GM13977 (cell line): ENCODE results near the gene SLAMF1.

Experiments
- DNase-seq: peaks from one replicate; pipeline ENCODE4 v3.0.0; 2012; ENCODE audit warnings: low spot score
- in situ Hi-C: fragments of 300-500 bp; cut with MboI; formaldehyde crosslinking; loops from one replicate; pipeline ENCODE4 v1.12.0; 2022; ENCODE audit warnings: low sequenced_read_pairs, low pct_unique_long_range_greater_than_20kb, mixed read lengths, inconsistent platforms; ENCODE audit not compliant: unreplicated experiment
- TF ChIP-seq, protein P1 (sequence below): IDR thresholded peaks from 2 replicates; pipeline ENCODE4 v1.5.1; 2012; ENCODE audit warnings: mild to moderate bottlenecking, control low read depth; ENCODE audit not compliant: insufficient read depth; ENCODE audit errors: extremely low read depth, missing control alignments

SLAMF1 gene

DNA sequence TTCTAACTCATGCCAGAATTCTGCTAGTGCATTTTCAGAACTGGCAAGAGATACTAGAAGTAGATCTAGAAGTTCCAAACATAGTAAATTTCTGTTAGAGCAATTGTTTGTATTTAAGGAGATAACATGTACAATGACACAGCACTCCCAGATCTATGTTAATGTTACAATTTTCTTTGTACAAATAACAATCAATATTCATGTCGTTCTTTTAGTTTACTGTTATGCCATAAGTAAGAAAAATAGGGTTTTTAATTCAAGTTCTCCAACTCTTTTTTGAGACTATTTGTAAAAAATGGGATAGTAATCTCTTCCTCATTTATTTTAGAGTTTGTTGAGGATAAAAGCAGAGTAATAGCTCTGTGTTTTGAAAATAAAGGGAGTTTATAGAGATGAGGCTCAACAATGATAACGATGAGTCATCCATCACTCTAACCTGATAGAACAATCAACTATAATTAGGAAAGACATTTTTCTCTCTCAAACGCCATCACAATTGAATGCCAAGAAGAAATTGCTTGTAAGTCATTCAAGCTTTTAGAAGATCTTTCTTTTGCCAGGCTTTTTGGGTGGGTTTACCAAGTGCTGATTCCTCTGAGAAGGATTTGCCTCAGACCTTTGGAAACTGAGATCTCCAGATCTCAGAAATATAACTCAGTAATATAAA is 68.2 kb downstream of the SLAMF1 start:
- in situ Hi-C loops = no loop called here
- TF ChIP-seq, protein P1, sequence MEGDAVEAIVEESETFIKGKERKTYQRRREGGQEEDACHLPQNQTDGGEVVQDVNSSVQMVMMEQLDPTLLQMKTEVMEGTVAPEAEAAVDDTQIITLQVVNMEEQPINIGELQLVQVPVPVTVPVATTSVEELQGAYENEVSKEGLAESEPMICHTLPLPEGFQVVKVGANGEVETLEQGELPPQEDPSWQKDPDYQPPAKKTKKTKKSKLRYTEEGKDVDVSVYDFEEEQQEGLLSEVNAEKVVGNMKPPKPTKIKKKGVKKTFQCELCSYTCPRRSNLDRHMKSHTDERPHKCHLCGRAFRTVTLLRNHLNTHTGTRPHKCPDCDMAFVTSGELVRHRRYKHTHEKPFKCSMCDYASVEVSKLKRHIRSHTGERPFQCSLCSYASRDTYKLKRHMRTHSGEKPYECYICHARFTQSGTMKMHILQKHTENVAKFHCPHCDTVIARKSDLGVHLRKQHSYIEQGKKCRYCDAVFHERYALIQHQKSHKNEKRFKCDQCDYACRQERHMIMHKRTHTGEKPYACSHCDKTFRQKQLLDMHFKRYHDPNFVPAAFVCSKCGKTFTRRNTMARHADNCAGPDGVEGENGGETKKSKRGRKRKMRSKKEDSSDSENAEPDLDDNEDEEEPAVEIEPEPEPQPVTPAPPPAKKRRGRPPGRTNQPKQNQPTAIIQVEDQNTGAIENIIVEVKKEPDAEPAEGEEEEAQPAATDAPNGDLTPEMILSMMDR = no peak
- DNase-seq = no peak

- DNase-seq = no peak
- in situ Hi-C loops = no loop called here
- TF ChIP-seq, protein P1 = no peak
These were observed 68.7 kb downstream of the SLAMF1 start for GRCh38 chr1:160578175-160578524.

GRCh38 chr1:160577671-160578070 is 69.2 kb downstream of the SLAMF1 start:
- DNase-seq = no peak
- TF ChIP-seq, protein P1 = no peak
- in situ Hi-C loops = no loop called here

GRCh38 chr1:160576884-160577283 is 70.0 kb downstream of the SLAMF1 start:
- TF ChIP-seq, protein P1 = no peak
- DNase-seq = no peak
- in situ Hi-C loops = no loop called here

GRCh38 chr1:160576390-160576789 is 70.5 kb downstream of the SLAMF1 start:
- DNase-seq = no peak
- in situ Hi-C loops = no loop called here
- TF ChIP-seq, protein P1 = no peak

DNA sequence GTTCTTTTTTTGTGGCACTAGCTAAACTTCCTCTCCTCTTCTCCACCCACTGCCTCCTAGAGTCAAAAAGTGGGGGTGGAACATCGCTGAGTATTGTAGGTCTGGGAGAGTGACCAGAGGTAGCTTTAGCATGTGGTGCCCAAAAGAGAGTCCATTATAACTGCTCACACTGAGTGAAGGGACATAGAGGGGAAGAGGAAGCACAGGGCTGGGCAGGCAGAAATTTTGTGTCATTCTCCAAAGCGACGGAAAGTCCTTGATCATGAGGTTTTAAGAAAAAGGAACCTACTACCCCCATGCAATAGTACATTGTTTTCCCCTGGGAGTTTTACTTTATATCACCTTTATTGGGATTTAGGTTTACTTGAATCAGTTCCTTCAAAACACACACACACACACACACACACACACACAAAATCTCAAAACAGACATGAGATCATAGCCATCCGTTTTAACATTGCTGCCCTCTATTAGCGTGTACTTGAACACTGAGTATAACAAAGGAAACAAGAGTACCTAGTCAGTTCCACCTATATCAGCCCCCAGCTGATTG is 71.7 kb downstream of the SLAMF1 start:
- in situ Hi-C loops = no loop called here
- TF ChIP-seq, protein P1 = no peak
- no peak for DNase-seq
